ENCODE results near the gene TUBGCP3.

GRCh38 chr13:112623051-112623711, 35.2 kb upstream of the TUBGCP3 start:
- TF ChIP-seq CTCF (IDR thresholded peaks at IDR 0.05; ENCODE audit: insufficient read depth, low read length, poor library complexity, severe bottlenecking), result no peak
- TF ChIP-seq EZH2phosphoT487 (conservative IDR thresholded peaks at IDR 0.05; ENCODE audit: low read length), result no peak

Data from SU-DHL-6 (cell line).